DMS53 treated with DMSO at 0.1 percent for 48 hours (cell line): ENCODE results near the gene CNNM2.
"Not testable (repeated sequence)": the region's sequence is repeated elsewhere in the genome, so short reads cannot be mapped to it uniquely, and the experiment has no call there.

Source experiments
- DNase-seq: peaks from one replicate; lab custom pipeline; 2025; ENCODE audit not compliant: unreplicated experiment; lab: John Stamatoyannopoulos, UW

The CNNM2 gene

GRCh38 chr10:102923601-102924000 is 5.5 kb downstream of the CNNM2 start:
- DNase-seq: no peak

- no peak for DNase-seq
Observed at GRCh38 chr10:102926842-102927241, 8.7 kb downstream of the CNNM2 start.

GRCh38 chr10:102927311-102928010 is 9.4 kb downstream of the CNNM2 start:
- DNase-seq: no peak

- DNase-seq: not testable (repeated sequence)
Observed at GRCh38 chr10:102928442-102928841, 10.3 kb downstream of the CNNM2 start.

- no peak for DNase-seq
Observed at GRCh38 chr10:102930720-102931119, 12.6 kb downstream of the CNNM2 start.

GRCh38 chr10:102931643-102932042 is 13.5 kb downstream of the CNNM2 start:
- no peak for DNase-seq

GRCh38 chr10:102935505-102935904 is 17.4 kb downstream of the CNNM2 start:
- no peak for DNase-seq

- no peak for DNase-seq
Observed at GRCh38 chr10:102935939-102936605, 18.0 kb downstream of the CNNM2 start.

- DNase-seq: no peak
Observed at GRCh38 chr10:102941401-102941800, 23.3 kb downstream of the CNNM2 start.

- no peak for DNase-seq
Observed at GRCh38 chr10:102945449-102945848, 27.4 kb downstream of the CNNM2 start.

- DNase-seq: no peak
Observed at GRCh38 chr10:102945962-102946361, 27.9 kb downstream of the CNNM2 start.

- no peak for DNase-seq
Observed at GRCh38 chr10:102946992-102947391, 28.9 kb downstream of the CNNM2 start.

- no peak for DNase-seq
Observed at GRCh38 chr10:102948176-102948575, 30.1 kb downstream of the CNNM2 start.

GRCh38 chr10:102948786-102949185 is 30.7 kb downstream of the CNNM2 start:
- no peak for DNase-seq

- DNase-seq: no peak
Observed at GRCh38 chr10:102949916-102950315, 31.8 kb downstream of the CNNM2 start.

GRCh38 chr10:102951316-102951715 is 33.2 kb downstream of the CNNM2 start:
- DNase-seq: no peak

GRCh38 chr10:102959360-102959759 is 41.3 kb downstream of the CNNM2 start:
- DNase-seq: no peak

- DNase-seq: no peak
Observed at GRCh38 chr10:102960157-102960556, 42.1 kb downstream of the CNNM2 start.

- no peak for DNase-seq
Observed at GRCh38 chr10:102962267-102962666, 44.2 kb downstream of the CNNM2 start.

- no peak for DNase-seq
Observed at GRCh38 chr10:102962951-102963755, 45.1 kb downstream of the CNNM2 start.

- DNase-seq: no peak
Observed at GRCh38 chr10:102963756-102964025, 45.6 kb downstream of the CNNM2 start.

- not testable (repeated sequence) for DNase-seq
Observed at GRCh38 chr10:102964064-102964463, 46.0 kb downstream of the CNNM2 start.
